Tibial nerve (tissue), 3 donors: ENCODE data around the gene TBCCD1.
"Not testable (repeated sequence)": the region's sequence is repeated elsewhere in the genome, so short reads cannot be mapped to it uniquely, and the experiment has no call there.

Experiments
- POLR2A ChIP-seq, 2 donors: fragments of 450-650 bp; IDR thresholded peaks; one replicate each; pipeline ENCODE4 v1.6.1; 2017; ENCODE audit warnings: antibody characterized with exemption in 2 of 2, mild to moderate bottlenecking in 2 of 2, moderate library complexity in 2 of 2
- TF ChIP-seq, protein P1 (sequence below), 5 experiments: fragments of 200-600 bp in 3 of 5; fragments of 450-650 bp in 2 of 5; sonication (generic) in 3 of 5; IDR thresholded peaks; one replicate each; pipeline ENCODE4 v1.5.1; 2016 to 2019; ENCODE audit warnings: antibody characterized with exemption in 5 of 5, mild to moderate bottlenecking in 3 of 5, moderate library complexity in 2 of 5

- TF ChIP-seq, protein P1, sequence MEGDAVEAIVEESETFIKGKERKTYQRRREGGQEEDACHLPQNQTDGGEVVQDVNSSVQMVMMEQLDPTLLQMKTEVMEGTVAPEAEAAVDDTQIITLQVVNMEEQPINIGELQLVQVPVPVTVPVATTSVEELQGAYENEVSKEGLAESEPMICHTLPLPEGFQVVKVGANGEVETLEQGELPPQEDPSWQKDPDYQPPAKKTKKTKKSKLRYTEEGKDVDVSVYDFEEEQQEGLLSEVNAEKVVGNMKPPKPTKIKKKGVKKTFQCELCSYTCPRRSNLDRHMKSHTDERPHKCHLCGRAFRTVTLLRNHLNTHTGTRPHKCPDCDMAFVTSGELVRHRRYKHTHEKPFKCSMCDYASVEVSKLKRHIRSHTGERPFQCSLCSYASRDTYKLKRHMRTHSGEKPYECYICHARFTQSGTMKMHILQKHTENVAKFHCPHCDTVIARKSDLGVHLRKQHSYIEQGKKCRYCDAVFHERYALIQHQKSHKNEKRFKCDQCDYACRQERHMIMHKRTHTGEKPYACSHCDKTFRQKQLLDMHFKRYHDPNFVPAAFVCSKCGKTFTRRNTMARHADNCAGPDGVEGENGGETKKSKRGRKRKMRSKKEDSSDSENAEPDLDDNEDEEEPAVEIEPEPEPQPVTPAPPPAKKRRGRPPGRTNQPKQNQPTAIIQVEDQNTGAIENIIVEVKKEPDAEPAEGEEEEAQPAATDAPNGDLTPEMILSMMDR (IDR thresholded peaks at IDR 0.05): not testable (repeated sequence)
- TF ChIP-seq POLR2A (IDR thresholded peaks at IDR 0.05): not testable (repeated sequence)
Observed at GRCh38 chr3:186531694-186532093, 35.4 kb downstream of the TBCCD1 start.
